ENCODE data around the gene CAMK2A. TPM values are rescaled to one million over a fixed set of nuclear protein-coding genes. Genes with fewer than 3 reads are reported as not detected.
A peak's percentile ranks its signal among the peaks of the same experiment; 100 is the strongest.

CAMK2A gene
- total and polyA plus RNA-seq, 10 donors: 0.03 to 1.1 (median 0.66) TPM; not detected in 2

DNA sequence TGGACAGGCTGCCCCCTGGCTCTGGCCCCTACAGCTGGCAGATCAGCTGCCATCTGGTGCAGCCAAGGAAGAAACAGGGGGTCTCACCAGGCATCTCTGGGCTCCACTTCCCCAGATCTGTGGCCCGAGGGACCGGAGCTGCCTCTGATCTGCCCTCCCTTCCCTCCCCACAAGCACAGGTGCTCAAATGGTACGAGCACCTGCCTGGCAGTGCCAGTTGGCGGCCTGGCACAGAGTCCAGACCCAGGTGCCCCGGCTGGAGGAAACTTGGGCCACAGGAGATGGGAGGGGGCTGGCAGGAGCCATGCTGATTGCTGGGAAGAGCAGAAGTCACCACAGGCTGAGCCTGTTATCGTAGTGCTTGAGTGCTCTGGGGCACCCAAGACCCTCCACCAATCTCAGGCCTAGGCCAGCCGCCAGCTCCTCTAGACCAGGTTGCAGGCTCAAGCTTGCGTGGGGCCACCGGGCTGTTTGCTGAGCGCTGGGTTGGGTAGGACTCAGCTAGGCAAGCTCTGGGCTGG is 5.0 kb upstream of the CAMK2A start:
- no peaks in the 10 kb centered on the region for H3K9me3 ChIP-seq
- no peak overlapping the region for H3K4me3 ChIP-seq
- H3K27ac ChIP-seq: no peak overlapping the region
- DNase-seq: no peak
- no peaks in the 10 kb centered on the region for H3K4me1 ChIP-seq
- intact Hi-C loops (cut with DNase I; ENCODE audit: low total_unique reads): no loop called here
- H3K36me3 ChIP-seq: no peaks in the 10 kb centered on the region
- TF ChIP-seq, protein P1, sequence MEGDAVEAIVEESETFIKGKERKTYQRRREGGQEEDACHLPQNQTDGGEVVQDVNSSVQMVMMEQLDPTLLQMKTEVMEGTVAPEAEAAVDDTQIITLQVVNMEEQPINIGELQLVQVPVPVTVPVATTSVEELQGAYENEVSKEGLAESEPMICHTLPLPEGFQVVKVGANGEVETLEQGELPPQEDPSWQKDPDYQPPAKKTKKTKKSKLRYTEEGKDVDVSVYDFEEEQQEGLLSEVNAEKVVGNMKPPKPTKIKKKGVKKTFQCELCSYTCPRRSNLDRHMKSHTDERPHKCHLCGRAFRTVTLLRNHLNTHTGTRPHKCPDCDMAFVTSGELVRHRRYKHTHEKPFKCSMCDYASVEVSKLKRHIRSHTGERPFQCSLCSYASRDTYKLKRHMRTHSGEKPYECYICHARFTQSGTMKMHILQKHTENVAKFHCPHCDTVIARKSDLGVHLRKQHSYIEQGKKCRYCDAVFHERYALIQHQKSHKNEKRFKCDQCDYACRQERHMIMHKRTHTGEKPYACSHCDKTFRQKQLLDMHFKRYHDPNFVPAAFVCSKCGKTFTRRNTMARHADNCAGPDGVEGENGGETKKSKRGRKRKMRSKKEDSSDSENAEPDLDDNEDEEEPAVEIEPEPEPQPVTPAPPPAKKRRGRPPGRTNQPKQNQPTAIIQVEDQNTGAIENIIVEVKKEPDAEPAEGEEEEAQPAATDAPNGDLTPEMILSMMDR (IDR thresholded peaks at IDR 0.05 in 8 of 11, conservative IDR thresholded peaks at IDR 0.05 in 3 of 11): no peak
- TF ChIP-seq POLR2AphosphoS5 (IDR thresholded peaks at IDR 0.05) (no peak), POLR2A (IDR thresholded peaks at IDR 0.05) (no peak)
- peaks cover 0 to 12% (median 0%) of the 10 kb centered on the region in 7 donors for H3K27me3 ChIP-seq (replicated peaks in 1 of 7)
- WGBS, 5 donors: 79 to 94% (median 84%) methylated on average over 4 to 10 of the region's 10 CpGs; no CpG with 5 or more reads in 1 of the 5 donors

DNA sequence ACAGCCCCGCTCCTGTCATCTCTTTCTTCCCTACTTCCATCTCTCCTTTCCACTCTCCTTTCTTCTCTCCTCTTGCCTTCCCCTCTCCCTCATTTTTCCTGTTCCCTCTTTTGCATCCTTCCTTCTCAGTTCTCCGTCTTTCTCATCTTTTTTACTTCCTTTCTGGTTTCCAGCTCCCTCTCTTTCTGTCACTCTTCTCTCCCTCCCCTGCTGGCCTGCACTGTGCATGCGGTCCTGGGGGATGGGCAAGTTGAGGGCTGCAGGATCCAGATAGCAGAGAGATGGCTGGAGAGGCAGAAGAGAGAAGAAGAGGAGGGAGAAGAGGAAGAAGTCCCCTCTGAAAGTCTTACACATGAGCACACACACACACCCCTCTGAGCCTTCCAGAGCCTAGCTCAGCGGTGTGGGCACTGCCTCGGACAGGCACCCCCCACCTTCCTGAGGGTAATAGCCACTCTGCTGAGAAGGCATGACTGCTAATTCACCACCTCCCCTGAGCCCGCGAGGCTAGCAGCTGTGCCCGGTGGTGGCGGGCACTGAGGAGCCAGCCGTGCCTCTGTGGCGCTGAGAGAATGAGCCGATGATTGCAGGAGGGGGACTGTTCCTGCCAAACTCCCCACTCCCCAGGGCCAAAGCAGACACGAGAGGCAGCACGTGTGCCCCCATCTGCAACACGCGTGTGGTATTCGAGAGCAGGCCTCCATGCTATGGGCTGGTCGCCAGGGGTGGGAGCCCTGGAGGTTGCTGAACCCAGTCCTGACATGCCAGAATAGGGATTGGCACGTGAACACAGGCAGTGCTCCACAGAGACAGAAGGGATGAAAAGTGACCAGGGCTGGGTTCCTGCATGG is 3.7 kb upstream of the CAMK2A start:
- intact Hi-C loops (cut with DNase I; ENCODE audit: low total_unique reads): no loop called here
- WGBS, 5 donors: 76 to 84% (median 77%) methylated on average over 12 to 19 of the region's 19 CpGs
- Histone ChIP-seq H3K27me3 (replicated peaks in 1 of 7) (peaks cover 0 to 14% (median 0%) of the 10 kb centered on the region in 7 donors), H3K9me3 (no peaks in the 10 kb centered on the region), H3K36me3 (no peaks in the 10 kb centered on the region), H3K4me1 (no peaks in the 10 kb centered on the region), H3K27ac (no peak overlapping the region), H3K4me3 (no peak overlapping the region)
- peak; percentile 62 for DNase-seq
- TF ChIP-seq POLR2A (IDR thresholded peaks at IDR 0.05): no peak
- no peak for TF ChIP-seq POLR2AphosphoS5 (IDR thresholded peaks at IDR 0.05)

DNA sequence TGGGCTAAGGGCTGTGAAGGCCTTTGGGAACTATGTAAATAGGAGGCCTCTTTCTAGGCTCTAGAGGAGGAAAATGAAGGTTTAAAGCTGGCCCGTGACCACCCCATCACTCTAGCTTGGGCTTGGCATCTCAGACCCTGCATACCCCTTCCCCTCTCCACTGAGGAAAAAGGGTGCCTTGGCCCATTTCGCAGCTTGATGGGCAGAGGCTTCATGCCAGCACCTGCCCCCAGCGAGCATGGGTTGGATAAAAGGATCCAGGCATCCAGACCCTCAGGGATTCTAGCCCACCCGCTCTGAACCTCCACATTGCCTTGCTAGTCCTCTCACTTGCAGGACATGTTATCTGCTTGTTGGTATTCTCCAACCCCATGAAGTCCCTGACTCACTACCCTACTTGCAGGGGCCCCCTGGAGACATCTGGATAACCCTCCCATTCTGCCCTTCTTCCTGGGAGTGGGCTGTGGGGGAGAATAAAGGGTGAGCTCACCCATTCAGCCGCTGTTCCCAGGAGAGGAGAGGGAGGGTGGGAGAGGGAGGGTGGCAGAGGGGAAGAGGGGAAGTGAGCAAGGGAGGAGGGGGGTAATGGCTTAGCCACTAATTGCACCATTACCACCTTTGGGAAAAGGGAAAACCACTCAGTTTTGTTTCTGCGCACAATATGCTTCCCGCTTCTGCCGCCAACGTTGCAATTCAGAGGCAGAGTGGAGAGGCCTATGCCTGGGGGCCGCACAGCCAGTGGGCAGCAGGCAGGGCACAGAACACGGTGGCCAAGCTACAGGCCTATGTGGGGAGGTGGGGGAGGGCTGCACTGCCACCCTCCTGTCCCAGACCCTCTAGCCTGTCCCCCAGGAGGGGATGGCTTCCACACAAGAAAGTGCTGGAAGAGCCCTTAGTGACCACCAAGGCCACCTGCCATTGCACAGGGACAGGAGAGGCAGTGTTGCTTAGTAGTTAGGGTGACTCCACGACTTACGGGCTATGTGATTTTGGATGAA is 2.1 kb upstream of the CAMK2A start:
- Histone ChIP-seq H3K9me3 (no peaks in the 10 kb centered on the region), H3K4me3 (no peak overlapping the region), H3K27me3 (replicated peaks in 1 of 7) (peaks cover 0 to 14% (median 0%) of the 10 kb centered on the region in 7 donors), H3K36me3 (no peaks in the 10 kb centered on the region), H3K4me1 (no peaks in the 10 kb centered on the region), H3K27ac (no peak overlapping the region)
- intact Hi-C loops (cut with DNase I; ENCODE audit: low total_unique reads): no loop called here
- 60 to 86% (median 76%) methylated on average over 13 of the region's 13 CpGs for WGBS, 5 donors
- TF ChIP-seq, protein P1 (IDR thresholded peaks at IDR 0.05 in 8 of 11, conservative IDR thresholded peaks at IDR 0.05 in 3 of 11): no peak
- TF ChIP-seq POLR2A (IDR thresholded peaks at IDR 0.05) (no peak), POLR2AphosphoS5 (IDR thresholded peaks at IDR 0.05) (no peak)
- DNase-seq: no peak

DNA sequence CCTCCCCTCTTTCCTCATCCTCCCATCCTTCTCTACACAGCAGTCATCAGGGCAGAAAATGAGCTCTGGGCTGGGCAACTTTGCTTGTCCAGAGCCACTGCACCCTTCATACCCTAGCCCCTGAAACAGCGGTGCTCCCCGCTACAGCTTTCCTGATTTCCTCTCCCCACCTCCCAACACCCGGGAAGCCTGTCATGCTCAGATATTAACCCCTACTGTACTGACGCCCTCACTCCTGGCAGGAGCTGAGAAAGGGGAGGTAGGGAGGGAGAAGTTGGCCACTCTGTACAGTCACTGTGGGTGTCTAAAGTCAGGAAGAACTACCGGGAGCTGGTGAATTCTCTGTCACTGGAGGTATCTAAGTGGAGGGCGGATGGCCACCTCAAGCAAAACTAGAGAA is 782 bp downstream of the CAMK2A start:
- WGBS, 5 donors: 58 to 66% (median 60%) methylated on average over 6 of the region's 6 CpGs
- Histone ChIP-seq H3K9me3 (no peaks in the 10 kb centered on the region), H3K27me3 (replicated peaks in 1 of 7) (peaks cover 0 to 14% (median 0%) of the 10 kb centered on the region in 7 donors), H3K36me3 (no peaks in the 10 kb centered on the region), H3K4me3 (no peak overlapping the region), H3K27ac (no peak overlapping the region), H3K4me1 (peaks cover 0 to 5% (median 0%) of the 10 kb centered on the region in 6 donors)
- DNase-seq: no peak
- intact Hi-C loops (cut with DNase I; ENCODE audit: low total_unique reads): no loop called here
- TF ChIP-seq POLR2A (IDR thresholded peaks at IDR 0.05): no peak
- TF ChIP-seq, protein P1 (IDR thresholded peaks at IDR 0.05 in 8 of 11, conservative IDR thresholded peaks at IDR 0.05 in 3 of 11): no peak
- TF ChIP-seq POLR2AphosphoS5 (IDR thresholded peaks at IDR 0.05): no peak

Data from spleen (tissue), 11 donors.